Effector CD8-positive, alpha-beta T cell (primary cell): ENCODE results near the gene WDR5B.
"Not testable (repeated sequence)": the region's sequence is repeated elsewhere in the genome, so short reads cannot be mapped to it uniquely, and the experiment has no call there.

Source experiments
- DNase-seq: peaks from one replicate; lab custom pipeline; 2025; lab: John Stamatoyannopoulos, UW

Gene WDR5B

GRCh38 chr3:122365582-122366378 is 50.1 kb downstream of the WDR5B start:
- not testable (repeated sequence) for DNase-seq

GRCh38 chr3:122365073-122365472 is 50.8 kb downstream of the WDR5B start:
- DNase-seq: no peak

GRCh38 chr3:122364490-122364889 is 51.4 kb downstream of the WDR5B start:
- no peak for DNase-seq
